Progenitor cell of endocrine pancreas (in vitro differentiated cells): ENCODE results near the gene GRAMD1C. TPM values are rescaled to one million over a fixed set of nuclear protein-coding genes. Genes with fewer than 3 reads are reported as not detected.
A peak's percentile ranks its signal among the peaks of the same experiment; 100 is the strongest.

ENCODE experiments used
- DNase-seq: peaks from one replicate; pipeline ENCODE4 v3.0.0; 2021; ENCODE audit warnings: low spot score; ENCODE audit not compliant: unreplicated experiment
- H3K27ac Mint-ChIP-seq: 2 replicates; pipeline ENCODE4 v1.8.0; 2021; ENCODE audit warnings: mild to moderate bottlenecking, moderate library complexity, mixed read lengths
- H3K27me3 Mint-ChIP-seq: 2 replicates; pipeline ENCODE4 v1.8.0; 2021; ENCODE audit warnings: mixed read lengths
- H3K36me3 Mint-ChIP-seq: 2 replicates; pipeline ENCODE4 v1.8.0; 2022; ENCODE audit warnings: mixed read lengths; ENCODE audit not compliant: insufficient read depth
- H3K4me1 Mint-ChIP-seq: 2 replicates; pipeline ENCODE4 v1.8.0; 2021; ENCODE audit warnings: low read depth, mixed read lengths
- H3K4me3 Mint-ChIP-seq: 2 replicates; pipeline ENCODE4 v1.8.0; 2021; ENCODE audit warnings: low read depth, mild to moderate bottlenecking, moderate library complexity, mixed read lengths
- H3K9me3 Mint-ChIP-seq: 2 replicates; pipeline ENCODE4 v1.8.0; 2021; ENCODE audit warnings: low read depth, mixed read lengths
- total RNA-seq: library from RNA; stranded (reverse); gene quantifications from 2 replicates; pipeline ENCODE4 v1.2.1, GENCODE V29; 2021
- TF ChIP-seq, protein P1 (sequence below): fragments of 200-600 bp; sonication (generic); IDR thresholded peaks from one replicate; pipeline ENCODE4 v1.5.0; 2021; ENCODE audit warnings: antibody characterized with exemption, mild to moderate bottlenecking; ENCODE audit not compliant: unreplicated experiment

Gene GRAMD1C
- total RNA-seq, 1 donor from 2014 or later: 1.7 TPM

DNA sequence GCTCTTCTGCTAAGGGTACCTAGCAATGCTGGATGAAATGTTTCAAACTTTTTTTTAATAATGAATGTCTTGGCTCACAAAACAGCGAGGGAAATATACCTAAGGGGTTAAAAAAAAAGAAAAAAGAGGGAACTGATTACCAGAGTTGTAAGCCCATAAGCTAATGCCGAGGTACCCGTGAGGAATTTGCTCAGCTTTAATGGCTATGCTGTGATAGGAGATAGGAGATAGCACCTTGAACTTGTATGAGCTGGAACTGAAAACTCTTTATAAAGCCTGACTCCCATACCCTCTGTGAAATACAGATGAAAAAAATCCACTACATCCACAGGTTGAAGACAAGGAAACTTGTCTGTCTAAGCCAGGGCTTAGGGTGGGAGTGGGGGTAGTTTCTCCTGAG, 13.9 kb downstream of the GRAMD1C start:
- Mint-ChIP-seq H3K36me3 (no peaks in the 10 kb centered on the region), H3K4me1 (peaks cover 2% of the 10 kb centered on the region), H3K27ac (no peak overlapping the region), H3K27me3 (no peaks in the 10 kb centered on the region), H3K4me3 (no peak overlapping the region), H3K9me3 (no peaks in the 10 kb centered on the region)
- TF ChIP-seq, protein P1, sequence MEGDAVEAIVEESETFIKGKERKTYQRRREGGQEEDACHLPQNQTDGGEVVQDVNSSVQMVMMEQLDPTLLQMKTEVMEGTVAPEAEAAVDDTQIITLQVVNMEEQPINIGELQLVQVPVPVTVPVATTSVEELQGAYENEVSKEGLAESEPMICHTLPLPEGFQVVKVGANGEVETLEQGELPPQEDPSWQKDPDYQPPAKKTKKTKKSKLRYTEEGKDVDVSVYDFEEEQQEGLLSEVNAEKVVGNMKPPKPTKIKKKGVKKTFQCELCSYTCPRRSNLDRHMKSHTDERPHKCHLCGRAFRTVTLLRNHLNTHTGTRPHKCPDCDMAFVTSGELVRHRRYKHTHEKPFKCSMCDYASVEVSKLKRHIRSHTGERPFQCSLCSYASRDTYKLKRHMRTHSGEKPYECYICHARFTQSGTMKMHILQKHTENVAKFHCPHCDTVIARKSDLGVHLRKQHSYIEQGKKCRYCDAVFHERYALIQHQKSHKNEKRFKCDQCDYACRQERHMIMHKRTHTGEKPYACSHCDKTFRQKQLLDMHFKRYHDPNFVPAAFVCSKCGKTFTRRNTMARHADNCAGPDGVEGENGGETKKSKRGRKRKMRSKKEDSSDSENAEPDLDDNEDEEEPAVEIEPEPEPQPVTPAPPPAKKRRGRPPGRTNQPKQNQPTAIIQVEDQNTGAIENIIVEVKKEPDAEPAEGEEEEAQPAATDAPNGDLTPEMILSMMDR: no peak
- no peak for DNase-seq

DNA sequence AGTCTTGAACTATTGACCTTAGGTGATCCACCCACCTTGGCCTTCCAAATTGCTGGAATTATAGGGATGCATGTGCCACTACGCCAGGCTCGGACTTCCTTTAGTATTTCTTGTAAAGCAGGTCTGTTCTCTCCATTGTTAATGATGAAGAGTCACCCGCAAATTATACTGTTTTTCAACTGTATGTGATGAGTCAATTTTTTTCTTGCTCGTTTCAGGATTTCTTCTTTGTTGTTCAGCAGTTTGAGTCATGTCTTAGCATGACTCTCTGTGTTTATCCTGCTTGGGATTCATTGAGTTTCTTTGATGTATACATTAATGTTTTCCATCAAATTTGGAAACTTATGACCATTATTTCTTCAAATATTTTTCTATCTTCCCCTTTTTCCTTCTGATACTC, 28.9 kb downstream of the GRAMD1C start:
- H3K36me3 Mint-ChIP-seq: no peaks in the 10 kb centered on the region
- no peaks in the 10 kb centered on the region for H3K27me3 Mint-ChIP-seq
- H3K9me3 Mint-ChIP-seq: peaks cover 8% of the 10 kb centered on the region
- H3K27ac Mint-ChIP-seq: no peak overlapping the region
- TF ChIP-seq, protein P1: no peak
- no peak overlapping the region for H3K4me3 Mint-ChIP-seq
- no peak for DNase-seq
- H3K4me1 Mint-ChIP-seq: no peaks in the 10 kb centered on the region

DNA sequence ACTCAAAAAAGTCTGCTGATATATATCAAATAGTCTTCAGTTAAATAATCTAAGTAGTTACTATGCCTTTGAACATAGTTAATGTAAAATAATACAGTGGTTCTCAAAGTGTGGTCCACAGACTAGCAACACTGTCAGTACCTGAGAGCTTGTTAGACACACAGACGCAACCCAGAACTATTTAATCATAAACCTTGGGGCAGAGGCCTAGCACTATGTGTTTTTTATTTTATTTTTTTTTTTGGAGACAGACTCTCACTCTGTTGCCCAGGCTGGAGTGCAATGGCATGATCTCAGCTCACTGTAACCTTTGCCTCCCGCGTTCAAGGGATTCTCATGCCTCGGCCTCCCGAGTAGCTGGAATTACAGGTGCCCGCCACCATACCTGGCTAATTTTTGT, 34.7 kb downstream of the GRAMD1C start:
- DNase-seq: no peak
- no peaks in the 10 kb centered on the region for H3K27me3 Mint-ChIP-seq
- H3K4me3 Mint-ChIP-seq: no peak overlapping the region
- no peak overlapping the region for H3K27ac Mint-ChIP-seq
- H3K9me3 Mint-ChIP-seq: peaks cover 2% of the 10 kb centered on the region
- no peaks in the 10 kb centered on the region for H3K36me3 Mint-ChIP-seq
- TF ChIP-seq, protein P1: no peak
- peaks cover 9% of the 10 kb centered on the region for H3K4me1 Mint-ChIP-seq

DNA sequence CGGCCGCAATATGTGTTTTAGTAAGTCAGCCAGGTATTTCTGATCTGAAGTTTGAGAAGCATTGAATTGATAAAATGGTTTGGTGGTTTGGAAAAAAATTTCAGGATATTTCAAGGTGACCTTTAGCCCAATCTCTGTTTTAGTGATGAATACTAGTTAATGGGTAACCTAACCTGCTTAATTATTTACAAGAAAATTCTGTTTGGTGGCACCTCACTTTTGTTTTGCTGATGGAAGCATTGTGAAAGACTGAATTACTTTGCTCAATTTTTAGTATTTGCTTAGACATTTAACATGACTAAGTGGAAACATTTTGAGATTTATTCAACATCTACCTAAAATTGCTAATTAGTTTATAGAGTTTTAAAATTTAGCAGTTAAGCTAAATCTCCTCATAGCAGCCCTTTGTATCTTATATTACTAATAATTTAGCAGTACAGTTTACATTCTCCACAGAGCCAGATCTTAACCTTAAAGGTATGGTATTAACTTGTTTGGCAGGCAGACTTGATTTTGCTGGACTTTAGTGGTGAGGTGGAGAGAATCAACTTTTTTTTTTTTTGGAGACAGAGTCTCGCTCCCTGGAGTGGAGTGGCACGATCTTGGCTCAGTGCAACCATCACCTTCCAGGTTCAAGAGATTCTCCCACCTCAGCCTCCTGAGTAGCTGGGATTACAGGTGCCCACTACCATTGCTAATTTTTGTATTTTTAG, 35.4 kb downstream of the GRAMD1C start:
- Mint-ChIP-seq H3K36me3 (no peaks in the 10 kb centered on the region), H3K27me3 (no peaks in the 10 kb centered on the region), H3K4me3 (no peak overlapping the region), H3K9me3 (peaks cover 2% of the 10 kb centered on the region), H3K4me1 (peaks cover 9% of the 10 kb centered on the region), H3K27ac (peak overlapping the region; percentile 62)
- TF ChIP-seq, protein P1: no peak
- DNase-seq: no peak

DNA sequence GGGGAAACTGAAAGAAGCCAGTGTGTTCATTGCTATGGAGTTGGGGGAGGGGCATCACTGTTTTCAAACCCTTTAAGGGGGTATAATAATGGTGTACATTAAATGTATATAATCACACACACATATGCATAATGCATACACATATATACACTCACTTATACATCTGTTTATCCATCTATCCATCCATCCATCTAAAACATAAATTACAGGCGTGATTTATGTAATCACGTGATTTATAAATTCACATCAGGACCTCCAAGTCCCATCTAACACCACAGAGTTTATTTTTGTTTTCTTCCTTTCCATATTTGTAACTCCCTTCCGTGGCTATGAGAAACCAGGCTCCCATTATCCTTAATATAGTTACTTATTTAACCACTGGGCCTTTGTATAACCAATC, 39.8 kb downstream of the GRAMD1C start:
- Mint-ChIP-seq H3K4me1 (peaks cover 9% of the 10 kb centered on the region), H3K9me3 (peaks cover 4% of the 10 kb centered on the region), H3K27ac (no peak overlapping the region), H3K4me3 (no peak overlapping the region), H3K36me3 (peaks cover under 1% of the 10 kb centered on the region), H3K27me3 (no peaks in the 10 kb centered on the region)
- no peak for DNase-seq
- TF ChIP-seq, protein P1: no peak
